ENCODE measurements around the gene ALPK3. TPM values are rescaled to one million over a fixed set of nuclear protein-coding genes. Genes with fewer than 3 reads are reported as not detected.

ALPK3 gene
- total RNA-seq, 1 donor, result 0.36 TPM

DNA sequence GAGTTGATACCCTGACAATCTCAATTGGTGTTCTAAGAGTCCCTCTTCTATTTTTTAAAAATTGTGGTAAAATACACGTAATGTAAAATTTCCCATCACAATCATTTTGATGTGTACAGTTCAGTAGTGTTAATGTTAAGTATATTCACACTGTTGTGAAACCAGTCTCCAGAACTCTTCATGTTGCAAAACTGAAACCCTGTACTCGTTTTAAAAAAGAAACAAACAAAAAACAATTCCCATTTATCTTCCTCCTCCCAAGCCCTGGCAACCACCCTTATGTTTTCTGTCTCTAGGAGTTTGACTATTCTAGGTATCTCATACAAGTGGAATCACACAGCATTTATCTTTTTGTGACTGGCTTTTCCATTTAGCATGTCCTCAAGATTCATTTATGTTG, 28.7 kb upstream of the ALPK3 start:
- no peak for DNase-seq (ENCODE audit: insufficient read length, low spot score, missing footprints)
- Histone ChIP-seq H3K4me3 (ENCODE audit: insufficient read depth, low read length) (no peak overlapping the region), H3K27me3 (ENCODE audit: insufficient read depth, low read length) (no peaks in the 10 kb centered on the region), H3K4me2 (ENCODE audit: insufficient read depth, low read length) (no peak overlapping the region), H3K27ac (ENCODE audit: low read depth, low read length) (no peak overlapping the region), H3K9me3 (ENCODE audit: low read depth, low read length) (no peaks in the 10 kb centered on the region), H3K79me2 (ENCODE audit: insufficient read depth, low read length) (peaks cover 86% of the 10 kb centered on the region), H4K20me1 (ENCODE audit: insufficient read depth, low read length) (peaks cover 41% of the 10 kb centered on the region), H3K4me1 (ENCODE audit: insufficient read depth, low read length) (peaks cover 9% of the 10 kb centered on the region), H3K36me3 (ENCODE audit: insufficient read depth, low read length) (peaks cover 28% of the 10 kb centered on the region), H2AFZ (ENCODE audit: low read length) (no peak overlapping the region)
- TF ChIP-seq, protein P1, sequence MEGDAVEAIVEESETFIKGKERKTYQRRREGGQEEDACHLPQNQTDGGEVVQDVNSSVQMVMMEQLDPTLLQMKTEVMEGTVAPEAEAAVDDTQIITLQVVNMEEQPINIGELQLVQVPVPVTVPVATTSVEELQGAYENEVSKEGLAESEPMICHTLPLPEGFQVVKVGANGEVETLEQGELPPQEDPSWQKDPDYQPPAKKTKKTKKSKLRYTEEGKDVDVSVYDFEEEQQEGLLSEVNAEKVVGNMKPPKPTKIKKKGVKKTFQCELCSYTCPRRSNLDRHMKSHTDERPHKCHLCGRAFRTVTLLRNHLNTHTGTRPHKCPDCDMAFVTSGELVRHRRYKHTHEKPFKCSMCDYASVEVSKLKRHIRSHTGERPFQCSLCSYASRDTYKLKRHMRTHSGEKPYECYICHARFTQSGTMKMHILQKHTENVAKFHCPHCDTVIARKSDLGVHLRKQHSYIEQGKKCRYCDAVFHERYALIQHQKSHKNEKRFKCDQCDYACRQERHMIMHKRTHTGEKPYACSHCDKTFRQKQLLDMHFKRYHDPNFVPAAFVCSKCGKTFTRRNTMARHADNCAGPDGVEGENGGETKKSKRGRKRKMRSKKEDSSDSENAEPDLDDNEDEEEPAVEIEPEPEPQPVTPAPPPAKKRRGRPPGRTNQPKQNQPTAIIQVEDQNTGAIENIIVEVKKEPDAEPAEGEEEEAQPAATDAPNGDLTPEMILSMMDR (IDR thresholded peaks at IDR 0.05; ENCODE audit: extremely low read depth, low read depth, low read length), result no peak

DNA sequence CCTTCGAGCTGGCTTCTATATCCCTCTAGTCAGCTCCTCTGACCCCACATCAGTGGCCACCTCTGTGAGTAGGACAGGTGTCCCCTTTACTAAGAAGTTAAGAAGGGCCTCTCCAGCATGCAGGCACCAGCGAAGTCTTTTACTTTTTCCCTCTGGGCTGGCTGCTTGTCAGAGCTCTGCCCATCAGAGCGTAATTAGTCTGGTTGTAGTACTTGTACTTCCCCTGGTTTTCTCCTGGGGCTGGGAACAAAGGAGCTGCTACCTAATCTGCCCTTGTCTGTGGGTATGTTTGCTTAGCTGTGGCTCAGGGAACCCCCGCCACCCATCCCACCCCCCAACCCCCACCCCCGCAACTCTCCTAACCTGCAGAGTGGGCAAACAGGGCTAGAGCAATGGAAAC, 27.4 kb upstream of the ALPK3 start:
- Histone ChIP-seq H3K4me1 (ENCODE audit: insufficient read depth, low read length) (peaks cover 9% of the 10 kb centered on the region), H3K4me3 (ENCODE audit: insufficient read depth, low read length) (no peak overlapping the region), H4K20me1 (ENCODE audit: insufficient read depth, low read length) (peaks cover 34% of the 10 kb centered on the region), H2AFZ (ENCODE audit: low read length) (no peak overlapping the region), H3K79me2 (ENCODE audit: insufficient read depth, low read length) (peaks cover 84% of the 10 kb centered on the region), H3K27me3 (ENCODE audit: insufficient read depth, low read length) (no peaks in the 10 kb centered on the region), H3K4me2 (ENCODE audit: insufficient read depth, low read length) (no peak overlapping the region), H3K9me3 (ENCODE audit: low read depth, low read length) (no peaks in the 10 kb centered on the region), H3K27ac (ENCODE audit: low read depth, low read length) (no peak overlapping the region), H3K36me3 (ENCODE audit: insufficient read depth, low read length) (peaks cover 16% of the 10 kb centered on the region)
- DNase-seq (ENCODE audit: insufficient read length, low spot score, missing footprints), result no peak
- TF ChIP-seq, protein P1 (IDR thresholded peaks at IDR 0.05; ENCODE audit: extremely low read depth, low read depth, low read length), result no peak

DNA sequence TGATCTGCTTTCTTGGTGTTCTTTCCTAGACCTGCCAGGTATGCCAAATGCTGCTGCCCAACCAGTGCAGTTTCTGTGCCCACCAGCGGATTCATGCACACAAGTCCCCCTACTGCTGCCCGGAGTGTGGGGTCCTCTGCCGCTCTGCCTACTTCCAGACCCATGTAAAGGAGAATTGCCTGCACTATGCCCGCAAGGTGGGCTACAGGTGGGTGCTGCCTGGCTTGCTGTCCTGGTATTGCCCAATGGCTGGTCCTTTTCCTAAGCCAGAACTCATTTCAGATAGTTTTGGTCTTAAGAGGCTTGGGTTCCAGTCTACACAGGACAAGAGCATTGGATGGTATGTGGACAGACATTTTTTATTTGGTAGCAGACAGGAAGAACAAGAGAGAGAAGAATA, 26.5 kb upstream of the ALPK3 start:
- H3K9me3 ChIP-seq (ENCODE audit: low read depth, low read length), result no peaks in the 10 kb centered on the region
- no peak overlapping the region for H2AFZ ChIP-seq (ENCODE audit: low read length)
- H3K27ac ChIP-seq (ENCODE audit: low read depth, low read length), result no peak overlapping the region
- peaks cover 81% of the 10 kb centered on the region for H3K79me2 ChIP-seq (ENCODE audit: insufficient read depth, low read length)
- peaks cover 16% of the 10 kb centered on the region for H3K36me3 ChIP-seq (ENCODE audit: insufficient read depth, low read length)
- no peak for DNase-seq (ENCODE audit: insufficient read length, low spot score, missing footprints)
- TF ChIP-seq, protein P1 (IDR thresholded peaks at IDR 0.05; ENCODE audit: extremely low read depth, low read depth, low read length), result no peak
- peaks cover 9% of the 10 kb centered on the region for H3K4me1 ChIP-seq (ENCODE audit: insufficient read depth, low read length)
- H3K4me2 ChIP-seq (ENCODE audit: insufficient read depth, low read length), result no peak overlapping the region
- no peak overlapping the region for H3K4me3 ChIP-seq (ENCODE audit: insufficient read depth, low read length)
- peaks cover 31% of the 10 kb centered on the region for H4K20me1 ChIP-seq (ENCODE audit: insufficient read depth, low read length)
- no peaks in the 10 kb centered on the region for H3K27me3 ChIP-seq (ENCODE audit: insufficient read depth, low read length)

DNA sequence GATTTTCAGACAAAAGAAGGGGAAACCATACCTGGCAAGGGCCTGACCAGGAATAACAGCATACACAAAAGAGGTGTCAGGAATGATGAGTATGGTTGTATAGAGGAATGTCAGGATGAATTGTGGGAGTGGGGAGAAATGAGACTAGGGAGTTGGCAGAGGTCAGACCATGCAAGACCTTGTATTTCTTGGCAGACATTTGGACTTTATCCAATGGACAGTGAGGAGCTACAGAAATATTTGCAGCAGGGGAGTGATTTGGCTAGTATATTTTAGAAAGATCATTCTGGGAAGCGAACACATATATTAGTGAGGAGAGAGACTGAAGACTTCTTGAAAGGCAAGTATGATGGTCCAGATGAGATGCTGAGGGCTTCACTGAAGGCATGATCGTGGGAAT, 25.4 kb upstream of the ALPK3 start:
- no peak overlapping the region for H3K4me2 ChIP-seq (ENCODE audit: insufficient read depth, low read length)
- TF ChIP-seq, protein P1 (IDR thresholded peaks at IDR 0.05; ENCODE audit: extremely low read depth, low read depth, low read length), result no peak
- no peaks in the 10 kb centered on the region for H3K9me3 ChIP-seq (ENCODE audit: low read depth, low read length)
- peaks cover 14% of the 10 kb centered on the region for H3K4me1 ChIP-seq (ENCODE audit: insufficient read depth, low read length)
- no peak overlapping the region for H3K4me3 ChIP-seq (ENCODE audit: insufficient read depth, low read length)
- H3K27ac ChIP-seq (ENCODE audit: low read depth, low read length), result peak overlapping the region; percentile 12
- peaks cover 75% of the 10 kb centered on the region for H3K79me2 ChIP-seq (ENCODE audit: insufficient read depth, low read length)
- DNase-seq (ENCODE audit: insufficient read length, low spot score, missing footprints), result peak; percentile 60
- H3K36me3 ChIP-seq (ENCODE audit: insufficient read depth, low read length), result peaks cover 16% of the 10 kb centered on the region
- H3K27me3 ChIP-seq (ENCODE audit: insufficient read depth, low read length), result no peaks in the 10 kb centered on the region
- no peak overlapping the region for H2AFZ ChIP-seq (ENCODE audit: low read length)
- H4K20me1 ChIP-seq (ENCODE audit: insufficient read depth, low read length), result peaks cover 24% of the 10 kb centered on the region
